MCF 10A (cell line): ENCODE results near the gene LIN7C. TPM values are rescaled to one million over a fixed set of nuclear protein-coding genes. Genes with fewer than 3 reads are reported as not detected.
A peak's percentile ranks its signal among the peaks of the same experiment; 100 is the strongest.

ENCODE experiments used
- BruUV-seq: library from RNA; stranded (reverse); fragments of 400-500 nt; replicated peaks from 2 replicates; lab custom pipeline; 2021; lab: Mats Ljungman, UMichigan
- CTCF ChIA-PET: fragments of 300-600 bp; sonication (Branson Sonifier 250); formaldehyde crosslinking; extraction: SDS; loops from one replicate; lab custom pipeline; 2021; ENCODE audit warnings: antibody characterized with exemption, inconsistent platforms; lab: Yijun Ruan, JAX
- POLR2A ChIA-PET: fragments of 300-600, 350-650 bp; sonication (Branson Sonifier 250); formaldehyde crosslinking; extraction: SDS; loops from one replicate; lab custom pipeline; 2020; ENCODE audit warnings: antibody characterized with exemption, inconsistent platforms; lab: Yijun Ruan, JAX
- DNase-seq: peaks from one replicate; pipeline ENCODE4 v3.0.0-alpha.2; 2018; ENCODE audit not compliant: unreplicated experiment
- H3K27ac Mint-ChIP-seq: one replicate; pipeline ENCODE4 v1.8.0; 2022; ENCODE audit warnings: mild to moderate bottlenecking, low read depth, mixed read lengths; ENCODE audit not compliant: unreplicated experiment
- H3K27me3 Mint-ChIP-seq: one replicate; pipeline ENCODE4 v1.8.0; 2022; ENCODE audit warnings: mixed read lengths; ENCODE audit not compliant: insufficient read depth, unreplicated experiment
- H3K36me3 Mint-ChIP-seq: one replicate; pipeline ENCODE4 v1.8.0; 2022; ENCODE audit warnings: mild to moderate bottlenecking, moderate library complexity, mixed read lengths; ENCODE audit not compliant: insufficient read depth, unreplicated experiment
- H3K4me1 Mint-ChIP-seq: one replicate; pipeline ENCODE4 v1.8.0; 2022; ENCODE audit warnings: mixed read lengths; ENCODE audit not compliant: insufficient read depth, unreplicated experiment
- H3K4me3 Mint-ChIP-seq: one replicate; pipeline ENCODE4 v1.8.0; 2022; ENCODE audit warnings: mild to moderate bottlenecking, moderate library complexity, mixed read lengths; ENCODE audit not compliant: unreplicated experiment
- H3K9me3 Mint-ChIP-seq: one replicate; pipeline ENCODE4 v1.8.0; 2022; ENCODE audit warnings: mixed read lengths; ENCODE audit not compliant: unreplicated experiment
- CTCF ChIP-seq: fragments of 200-600 bp; IDR thresholded peaks from one replicate; pipeline ENCODE4 v1.8.0; 2022; ENCODE audit warnings: antibody characterized with exemption, mild to moderate bottlenecking; ENCODE audit not compliant: unreplicated experiment
- intact Hi-C: fragments of 100-400 bp; cut with micrococcal nuclease; formaldehyde crosslinking; loops from 2 replicates; pipeline ENCODE4 v1.14.1; 2022
- total RNA-seq: library from RNA; stranded (reverse); gene quantifications from 2 replicates; pipeline ENCODE4 v1.2.3, GENCODE V29; 2022

The LIN7C gene
- total RNA-seq, 1 experiment from 2014 or later, result 47.7 TPM

GRCh38 chr11:27541790-27542189 is 35.2 kb upstream of the LIN7C start:
- H3K4me3 Mint-ChIP-seq, result no peak overlapping the region
- no peak for TF ChIP-seq CTCF
- intact Hi-C loops, result no loop called here
- POLR2A ChIA-PET, result no interaction called here
- H3K36me3 Mint-ChIP-seq, result no peaks in the 10 kb centered on the region
- no peaks in the 10 kb centered on the region for H3K9me3 Mint-ChIP-seq
- BruUV-seq, result no TSS peak
- CTCF ChIA-PET, result no interaction called here
- no peaks in the 10 kb centered on the region for H3K4me1 Mint-ChIP-seq
- no peak overlapping the region for H3K27ac Mint-ChIP-seq
- no peaks in the 10 kb centered on the region for H3K27me3 Mint-ChIP-seq
- no peak for DNase-seq

GRCh38 chr11:27540051-27540450 is 33.5 kb upstream of the LIN7C start:
- intact Hi-C loops, result no loop called here
- POLR2A ChIA-PET, result interaction anchor here (0.6 kb wide), 1 partner anchor 13 kb away, joined by 4 read pairs; no protein-coding TSS in a partner anchor
- CTCF ChIA-PET, result no interaction called here
- Mint-ChIP-seq H3K36me3 (no peaks in the 10 kb centered on the region), H3K27me3 (no peaks in the 10 kb centered on the region), H3K9me3 (no peaks in the 10 kb centered on the region), H3K4me1 (no peaks in the 10 kb centered on the region), H3K27ac (no peak overlapping the region), H3K4me3 (no peak overlapping the region)
- no peak for DNase-seq
- no peak for TF ChIP-seq CTCF
- no TSS peak for BruUV-seq

GRCh38 chr11:27535103-27535502 is 28.5 kb upstream of the LIN7C start:
- no peak for DNase-seq
- no peak for TF ChIP-seq CTCF
- ChIA-PET CTCF (interaction anchor here (0.9 kb wide), 1 partner anchor 9 kb away, joined by 4 read pairs; no protein-coding TSS in a partner anchor), POLR2A (no interaction called here)
- Mint-ChIP-seq H3K4me3 (no peak overlapping the region), H3K4me1 (peaks cover 11% of the 10 kb centered on the region), H3K36me3 (no peaks in the 10 kb centered on the region), H3K27ac (no peak overlapping the region), H3K27me3 (no peaks in the 10 kb centered on the region), H3K9me3 (no peaks in the 10 kb centered on the region)
- BruUV-seq, result no TSS peak
- intact Hi-C loops, result no loop called here

- intact Hi-C loops, result no loop called here
- no peak for TF ChIP-seq CTCF
- Mint-ChIP-seq H3K36me3 (no peaks in the 10 kb centered on the region), H3K4me3 (no peak overlapping the region), H3K9me3 (no peaks in the 10 kb centered on the region), H3K27me3 (no peaks in the 10 kb centered on the region), H3K27ac (no peak overlapping the region), H3K4me1 (peaks cover 11% of the 10 kb centered on the region)
- ChIA-PET POLR2A (interaction anchor here (1.0 to 1.2 kb wide), 2 partner anchors 11 to 26 kb away, joined by 3 to 4 read pairs; partner anchors contain the start of gene LIN7C), CTCF (interaction anchor here (0.5 to 0.6 kb wide), 2 partner anchors 31 to 285 kb away, joined by 3 to 4 read pairs; no protein-coding TSS in a partner anchor)
- no TSS peak for BruUV-seq
- peak; percentile 45 for DNase-seq
These were observed 26.2 kb upstream of the LIN7C start for GRCh38 chr11:27532652-27533325.
